ENCODE results near the gene OR10H1. TPM values are rescaled to one million over a fixed set of nuclear protein-coding genes. Genes with fewer than 3 reads are reported as not detected.
A peak's percentile ranks its signal among the peaks of the same experiment; 100 is the strongest.
"Not testable (repeated sequence)": the region's sequence is repeated elsewhere in the genome, so short reads cannot be mapped to it uniquely, and the experiment has no call there.

Gene OR10H1
- total RNA-seq, 1 experiment from 2014 or later: not detected

DNA sequence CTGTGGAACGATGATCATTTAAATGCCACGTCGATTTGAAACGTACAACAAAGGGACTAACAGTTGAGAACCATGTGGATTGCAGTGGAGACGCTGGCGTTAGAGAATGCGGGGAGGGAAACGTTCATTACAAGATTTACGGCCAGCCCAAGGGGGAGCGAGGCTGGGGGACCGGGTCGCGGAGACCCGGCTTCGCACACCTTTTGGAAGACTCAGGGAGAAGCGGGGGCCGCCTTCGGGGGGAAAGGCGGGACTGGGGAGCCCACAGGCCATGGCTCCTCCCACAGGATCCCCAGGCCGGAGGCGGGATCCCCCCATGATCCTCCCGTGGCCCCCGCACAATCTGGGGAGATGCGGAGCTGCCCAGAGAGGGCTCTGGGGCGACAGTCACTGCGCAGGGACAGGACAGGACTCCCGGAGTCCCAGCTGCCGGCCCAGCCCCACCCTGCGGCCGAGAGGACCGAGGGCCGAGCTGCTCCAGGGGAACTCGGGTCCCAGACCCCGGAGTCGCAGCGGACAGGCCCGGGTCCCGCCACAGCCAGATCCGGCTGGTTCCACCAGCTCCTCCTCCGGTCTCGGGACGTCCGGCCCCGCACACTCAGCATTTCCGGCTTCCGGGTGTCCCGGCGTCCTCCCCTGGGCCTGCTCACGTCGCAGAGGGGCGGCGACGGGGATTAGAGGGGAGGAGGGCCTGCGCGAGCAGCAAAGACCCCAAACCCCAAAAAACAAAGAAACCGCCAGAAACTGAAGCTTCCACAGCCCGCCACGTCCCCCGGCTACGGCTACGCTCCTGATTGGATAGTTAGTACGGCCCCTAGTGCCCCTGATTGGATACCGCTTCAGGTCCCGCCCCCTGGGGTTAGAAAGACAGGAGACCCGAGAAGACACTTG is 21.1 kb upstream of the OR10H1 start:
- H3K36me3 ChIP-seq (replicated peaks; ENCODE audit: control insufficient read depth, insufficient read depth, low read length): no peaks in the 10 kb centered on the region
- H3K4me3 ChIP-seq (ENCODE audit: insufficient read depth, low read depth, low read length): no peak overlapping the region
- no peaks in the 10 kb centered on the region for H3K27me3 ChIP-seq (ENCODE audit: control insufficient read depth, insufficient read depth, low read length)
- DNase-seq: peak; percentile 21

DNA sequence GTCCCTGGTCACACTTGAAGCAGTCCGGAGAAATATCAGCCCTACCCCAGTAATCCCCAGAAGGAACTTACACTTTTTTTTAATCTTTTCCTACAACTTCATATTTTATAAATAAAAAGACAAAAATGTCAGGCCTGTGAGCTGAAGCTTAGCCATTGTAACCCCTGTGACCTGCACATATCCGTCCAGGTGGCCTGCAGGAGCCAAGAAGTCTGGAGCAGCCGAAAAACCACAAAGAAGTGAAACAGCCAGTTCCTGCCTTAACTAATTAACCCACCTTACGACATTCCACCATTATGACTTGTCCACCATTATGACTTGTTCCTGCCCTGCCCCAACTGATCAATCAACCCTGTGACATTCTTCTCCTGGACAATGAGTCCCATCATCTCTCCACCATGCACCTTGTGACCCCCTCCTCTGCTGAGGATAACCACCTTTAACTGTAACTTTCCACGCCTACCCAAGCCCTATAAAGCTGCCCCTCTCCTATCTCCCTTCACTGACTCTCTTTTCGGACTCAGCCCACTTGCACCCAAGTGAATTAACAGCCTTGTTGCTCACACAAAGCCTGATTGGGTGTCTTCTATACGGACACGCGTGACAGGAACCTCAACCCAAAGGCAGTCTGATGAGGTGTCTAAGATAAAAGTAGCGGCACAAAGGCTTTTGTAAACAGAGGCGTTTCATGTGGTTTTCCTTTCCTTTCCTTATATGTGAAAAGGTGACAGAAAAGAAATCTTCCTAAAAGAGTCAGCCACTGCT is 20.3 kb upstream of the OR10H1 start:
- DNase-seq; H3K4me3 ChIP-seq (ENCODE audit: insufficient read depth, low read depth, low read length); H3K27me3 ChIP-seq (ENCODE audit: control insufficient read depth, insufficient read depth, low read length); H3K36me3 ChIP-seq (replicated peaks; ENCODE audit: control insufficient read depth, insufficient read depth, low read length): not testable (repeated sequence)

DNA sequence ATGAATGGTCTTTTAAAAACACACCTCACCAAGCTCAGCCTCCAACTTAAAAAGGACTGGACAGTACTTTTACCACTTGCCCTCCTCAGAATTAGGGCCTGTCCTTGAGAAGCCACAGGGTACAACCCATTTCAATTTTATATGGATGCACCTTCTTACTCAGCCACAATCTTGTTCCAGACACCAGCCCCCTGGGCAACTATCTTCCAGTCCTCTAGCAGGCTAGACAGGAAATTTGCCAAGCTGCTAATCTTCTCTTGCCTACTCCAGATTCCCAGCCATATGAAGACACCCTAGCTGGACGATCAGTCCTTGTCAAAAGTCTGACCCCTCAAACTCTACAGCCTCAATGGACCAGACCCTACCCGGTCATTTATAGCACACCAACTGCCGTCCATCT is 18.8 kb upstream of the OR10H1 start:
- not testable (repeated sequence) for H3K4me3 ChIP-seq (ENCODE audit: insufficient read depth, low read depth, low read length); DNase-seq; H3K36me3 ChIP-seq (replicated peaks; ENCODE audit: control insufficient read depth, insufficient read depth, low read length); H3K27me3 ChIP-seq (ENCODE audit: control insufficient read depth, insufficient read depth, low read length)

DNA sequence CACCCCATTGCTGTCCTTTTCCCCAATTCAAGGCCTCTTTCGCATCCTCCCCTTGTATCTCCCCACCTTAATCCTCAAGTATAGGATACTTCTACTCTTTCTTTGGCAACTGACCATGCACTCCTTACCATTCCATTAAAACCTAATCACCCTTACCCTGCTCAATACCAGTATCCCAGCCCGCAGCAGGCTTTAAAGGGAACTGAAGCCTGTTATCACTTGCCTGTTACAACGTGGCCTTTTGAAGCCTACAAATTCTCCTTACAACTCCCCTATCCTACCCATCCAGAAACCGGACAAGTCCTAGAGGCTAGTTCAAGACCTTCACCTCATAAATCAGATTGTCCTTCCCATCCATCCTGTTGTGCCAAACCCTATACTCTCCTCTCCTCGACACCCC is 16.2 kb upstream of the OR10H1 start:
- Histone ChIP-seq H3K27me3 (ENCODE audit: control insufficient read depth, insufficient read depth, low read length) (no peaks in the 10 kb centered on the region), H3K36me3 (replicated peaks; ENCODE audit: control insufficient read depth, insufficient read depth, low read length) (no peaks in the 10 kb centered on the region), H3K4me3 (ENCODE audit: insufficient read depth, low read depth, low read length) (no peak overlapping the region)
- no peak for DNase-seq

DNA sequence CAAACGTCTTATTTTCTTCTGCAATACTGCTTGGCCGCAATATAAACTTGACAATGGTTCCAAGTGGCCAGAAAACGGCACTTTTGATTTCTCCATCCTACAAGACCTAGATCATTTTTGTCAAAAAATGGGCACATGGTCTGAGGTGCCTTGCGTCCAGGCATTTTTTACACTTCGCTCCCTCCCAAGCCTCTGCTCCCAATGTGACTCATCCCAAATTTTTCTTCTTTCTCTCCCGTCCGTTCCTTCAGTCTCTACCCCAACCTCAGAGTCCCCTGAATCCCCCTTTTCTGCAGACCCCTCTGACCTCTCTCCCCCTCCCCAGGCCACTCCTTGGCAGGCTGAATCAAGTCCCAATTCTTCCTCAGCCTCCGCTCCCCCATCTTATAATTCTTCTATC is 14.3 kb upstream of the OR10H1 start:
- DNase-seq: no peak
- Histone ChIP-seq H3K27me3 (ENCODE audit: control insufficient read depth, insufficient read depth, low read length) (no peaks in the 10 kb centered on the region), H3K4me3 (ENCODE audit: insufficient read depth, low read depth, low read length) (no peak overlapping the region), H3K36me3 (replicated peaks; ENCODE audit: control insufficient read depth, insufficient read depth, low read length) (no peaks in the 10 kb centered on the region)

DNA sequence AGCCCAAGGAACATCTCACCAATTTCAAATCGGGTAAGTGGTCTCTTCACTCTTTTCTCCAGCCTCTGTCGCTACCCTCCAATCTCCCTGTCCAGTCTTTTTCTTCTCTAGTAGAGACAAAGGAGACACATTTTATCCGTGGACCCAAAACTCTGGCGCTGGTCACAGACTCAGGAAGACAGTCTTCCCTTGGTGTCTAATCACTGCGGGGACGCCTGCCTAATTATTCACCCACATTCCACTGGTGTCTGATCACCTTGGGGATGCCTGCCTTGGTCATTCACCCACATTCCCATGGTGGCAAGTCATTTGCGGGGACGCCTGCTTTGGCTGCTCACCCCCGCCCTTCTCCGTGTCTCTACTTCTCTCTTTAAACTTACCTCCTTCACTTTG is 13.8 kb upstream of the OR10H1 start:
- Histone ChIP-seq H3K4me3 (ENCODE audit: insufficient read depth, low read depth, low read length) (no peak overlapping the region), H3K27me3 (ENCODE audit: control insufficient read depth, insufficient read depth, low read length) (no peaks in the 10 kb centered on the region), H3K36me3 (replicated peaks; ENCODE audit: control insufficient read depth, insufficient read depth, low read length) (no peaks in the 10 kb centered on the region)
- DNase-seq: no peak

DNA sequence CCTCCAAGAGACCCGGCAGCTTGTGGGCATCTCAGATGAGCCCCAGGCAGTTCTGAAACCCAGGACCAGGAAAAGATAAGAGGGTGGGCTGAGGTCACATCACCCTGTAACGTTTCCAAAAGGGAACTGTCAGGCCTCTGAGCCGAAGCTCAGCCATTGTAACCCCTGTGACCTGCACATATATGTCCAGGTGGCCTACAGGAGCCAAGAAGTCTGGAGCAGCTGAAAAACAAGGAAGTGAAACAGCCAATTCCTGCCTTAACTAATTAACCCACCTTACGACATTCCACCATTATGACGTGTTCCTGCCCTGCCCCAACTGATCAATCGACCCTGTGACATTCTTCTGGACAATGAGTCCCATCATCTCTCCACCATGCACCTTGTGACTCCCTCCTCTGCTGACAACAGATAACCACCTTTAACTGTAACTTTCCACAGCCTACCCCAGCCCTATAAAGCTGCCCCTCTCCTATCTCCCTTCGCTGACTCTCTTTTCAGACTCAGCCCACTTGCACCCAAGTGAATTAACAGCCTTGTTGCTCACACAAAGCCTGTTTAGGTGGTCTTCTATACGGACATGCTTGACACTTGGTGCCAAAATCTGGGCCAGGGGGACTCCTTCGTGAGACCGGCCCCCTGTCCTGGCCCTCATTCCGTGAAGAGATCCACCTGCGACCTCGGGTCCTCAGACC is 13.3 kb upstream of the OR10H1 start:
- DNase-seq; H3K36me3 ChIP-seq (replicated peaks; ENCODE audit: control insufficient read depth, insufficient read depth, low read length); H3K27me3 ChIP-seq (ENCODE audit: control insufficient read depth, insufficient read depth, low read length); H3K4me3 ChIP-seq (ENCODE audit: insufficient read depth, low read depth, low read length): not testable (repeated sequence)

DNA sequence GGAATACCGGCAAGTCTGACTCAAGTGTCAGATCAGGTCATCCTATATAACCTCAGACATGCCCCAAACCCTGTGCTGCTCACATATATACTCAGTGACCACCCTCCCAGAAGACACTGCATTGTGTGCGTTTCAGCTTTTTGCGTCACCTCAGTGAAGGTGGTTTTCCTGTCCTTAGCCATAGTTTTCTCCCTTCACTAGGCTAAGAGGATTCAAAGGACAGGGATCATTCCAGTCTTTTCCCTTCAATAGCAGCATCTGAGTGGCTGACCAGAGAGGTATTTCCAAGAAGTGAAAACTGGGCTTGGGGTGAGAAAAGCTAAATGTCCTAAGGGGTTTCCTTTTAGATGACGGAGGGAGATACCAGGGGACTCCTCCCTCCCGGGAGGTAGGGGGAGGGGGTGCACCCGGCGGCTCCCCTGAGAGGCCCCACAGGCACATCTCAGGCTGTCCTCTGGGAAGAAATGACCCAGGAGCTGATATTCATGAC is 12.7 kb upstream of the OR10H1 start:
- Histone ChIP-seq H3K4me3 (ENCODE audit: insufficient read depth, low read depth, low read length) (no peak overlapping the region), H3K27me3 (ENCODE audit: control insufficient read depth, insufficient read depth, low read length) (no peaks in the 10 kb centered on the region), H3K36me3 (replicated peaks; ENCODE audit: control insufficient read depth, insufficient read depth, low read length) (no peaks in the 10 kb centered on the region)
- DNase-seq: no peak

DNA sequence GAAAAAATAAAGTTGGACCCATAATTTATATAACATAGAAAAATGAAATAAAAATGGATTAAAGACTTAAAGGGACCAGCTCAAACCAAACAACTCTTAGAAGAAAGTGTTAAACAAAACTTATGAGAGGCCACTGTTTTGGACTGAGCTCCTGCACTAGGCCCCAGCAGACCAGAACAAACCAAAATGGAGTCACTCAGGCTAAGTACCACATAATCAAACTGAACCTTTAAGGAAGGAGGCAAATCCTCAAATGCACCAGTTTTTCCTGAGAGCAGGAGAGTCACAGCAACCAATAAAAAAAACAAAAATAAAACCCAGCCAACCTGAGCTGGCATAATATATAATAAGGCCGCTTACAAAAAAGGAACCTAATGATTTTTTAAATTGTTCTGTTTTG is 10.3 kb upstream of the OR10H1 start:
- DNase-seq: no peak
- H3K4me3 ChIP-seq (ENCODE audit: insufficient read depth, low read depth, low read length): no peak overlapping the region
- H3K27me3 ChIP-seq (ENCODE audit: control insufficient read depth, insufficient read depth, low read length): no peaks in the 10 kb centered on the region
- H3K36me3 ChIP-seq (replicated peaks; ENCODE audit: control insufficient read depth, insufficient read depth, low read length): no peaks in the 10 kb centered on the region

DNA sequence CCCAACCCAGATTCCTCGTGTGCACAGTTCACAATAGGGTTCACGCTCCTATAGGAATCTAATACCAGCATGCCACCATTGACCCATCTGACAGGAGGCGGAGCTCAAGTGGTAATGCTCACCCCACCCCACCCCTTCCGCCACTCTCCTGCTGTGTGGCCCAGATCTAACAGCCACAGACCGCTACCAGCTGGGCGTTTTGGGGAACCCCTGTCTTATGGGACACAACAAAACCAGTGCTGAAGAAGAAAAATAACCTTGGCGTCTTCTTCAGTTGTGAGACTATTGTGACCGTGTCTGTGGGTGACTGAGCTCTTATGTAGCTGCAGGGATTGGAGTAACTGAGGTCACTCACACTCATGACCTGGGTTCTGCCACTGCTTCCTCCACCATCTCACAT is 5.2 kb upstream of the OR10H1 start:
- Histone ChIP-seq H3K36me3 (replicated peaks; ENCODE audit: control insufficient read depth, insufficient read depth, low read length) (no peaks in the 10 kb centered on the region), H3K27me3 (ENCODE audit: control insufficient read depth, insufficient read depth, low read length) (no peaks in the 10 kb centered on the region), H3K4me3 (ENCODE audit: insufficient read depth, low read depth, low read length) (no peak overlapping the region)
- no peak for DNase-seq

DNA sequence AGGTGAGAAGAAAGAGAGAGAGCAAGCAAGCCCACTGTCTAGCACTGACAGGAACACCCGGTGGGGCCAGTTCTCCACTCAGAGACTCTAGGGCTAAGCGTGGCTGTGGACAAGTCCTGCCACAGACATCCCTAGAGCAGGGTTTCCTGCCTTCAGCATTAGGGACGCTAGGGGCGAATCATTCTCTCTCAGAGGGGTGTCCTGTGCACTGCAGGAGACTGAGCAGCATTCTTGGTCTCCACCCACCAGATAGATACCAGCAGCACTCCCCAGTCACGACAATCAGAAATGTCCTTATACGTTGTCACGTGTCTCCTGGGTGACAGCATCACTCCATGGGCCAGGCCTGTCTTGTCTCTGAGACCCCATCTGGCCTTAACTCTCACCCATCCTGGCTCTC is 1.5 kb downstream of the OR10H1 start:
- H3K27me3 ChIP-seq (ENCODE audit: control insufficient read depth, insufficient read depth, low read length): no peaks in the 10 kb centered on the region
- no peak overlapping the region for H3K4me3 ChIP-seq (ENCODE audit: insufficient read depth, low read depth, low read length)
- no peaks in the 10 kb centered on the region for H3K36me3 ChIP-seq (replicated peaks; ENCODE audit: control insufficient read depth, insufficient read depth, low read length)
- DNase-seq: no peak

DNA sequence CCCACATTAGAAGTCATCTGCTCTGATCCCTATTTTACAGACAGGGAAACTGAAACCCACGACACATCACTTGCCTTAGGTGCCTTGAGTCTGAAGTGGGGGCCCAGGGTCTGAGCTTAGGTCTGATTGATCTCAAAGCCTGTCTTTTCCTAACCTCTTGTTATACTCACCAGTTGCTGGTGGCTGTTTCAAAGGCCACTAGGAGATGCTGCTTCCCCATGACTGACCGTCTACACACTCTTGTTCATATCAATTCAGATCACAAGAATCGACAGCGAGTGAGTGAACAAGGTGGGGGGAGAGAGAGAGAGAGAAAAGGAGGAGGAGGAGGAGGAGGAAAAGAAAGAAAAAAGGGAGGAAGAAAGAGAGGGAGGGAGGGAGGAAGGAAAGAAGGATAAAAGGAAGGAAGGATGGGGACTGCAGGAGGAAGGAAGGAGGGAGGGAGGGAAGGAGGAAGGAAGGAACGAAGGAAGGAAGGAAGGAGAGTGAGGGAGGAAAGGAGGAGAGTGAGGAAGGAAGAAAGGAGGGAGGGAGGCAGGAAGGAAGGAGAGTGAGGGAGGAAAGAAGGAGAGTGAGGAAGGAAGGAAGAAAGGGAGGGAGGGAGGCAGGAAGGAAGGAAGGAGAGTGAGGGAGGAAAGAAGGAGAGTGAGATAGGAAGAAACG is 3.3 kb downstream of the OR10H1 start:
- DNase-seq: no peak
- no peaks in the 10 kb centered on the region for H3K36me3 ChIP-seq (replicated peaks; ENCODE audit: control insufficient read depth, insufficient read depth, low read length)
- H3K27me3 ChIP-seq (ENCODE audit: control insufficient read depth, insufficient read depth, low read length): no peaks in the 10 kb centered on the region
- no peak overlapping the region for H3K4me3 ChIP-seq (ENCODE audit: insufficient read depth, low read depth, low read length)

DNA sequence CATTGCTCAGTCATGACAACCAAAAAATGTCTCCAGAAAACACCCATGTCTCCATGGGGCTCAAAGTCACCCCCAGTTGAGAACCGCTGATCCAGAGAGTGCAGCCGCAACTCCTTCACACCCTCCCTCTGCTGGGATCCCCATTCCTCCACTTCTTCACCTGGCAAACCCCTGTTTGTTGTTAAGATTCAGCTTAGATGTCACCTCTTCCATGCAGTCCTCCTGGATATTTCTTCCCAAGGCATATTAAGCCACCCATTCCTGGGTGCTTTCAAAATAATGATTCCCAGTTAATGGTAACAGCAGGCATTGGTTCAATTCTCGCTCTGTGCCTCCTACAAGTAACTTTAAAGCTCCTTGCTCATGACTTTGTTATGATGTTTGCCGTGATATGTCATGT is 4.0 kb downstream of the OR10H1 start:
- Histone ChIP-seq H3K36me3 (replicated peaks; ENCODE audit: control insufficient read depth, insufficient read depth, low read length) (no peaks in the 10 kb centered on the region), H3K27me3 (ENCODE audit: control insufficient read depth, insufficient read depth, low read length) (no peaks in the 10 kb centered on the region), H3K4me3 (ENCODE audit: insufficient read depth, low read depth, low read length) (no peak overlapping the region)

DNA sequence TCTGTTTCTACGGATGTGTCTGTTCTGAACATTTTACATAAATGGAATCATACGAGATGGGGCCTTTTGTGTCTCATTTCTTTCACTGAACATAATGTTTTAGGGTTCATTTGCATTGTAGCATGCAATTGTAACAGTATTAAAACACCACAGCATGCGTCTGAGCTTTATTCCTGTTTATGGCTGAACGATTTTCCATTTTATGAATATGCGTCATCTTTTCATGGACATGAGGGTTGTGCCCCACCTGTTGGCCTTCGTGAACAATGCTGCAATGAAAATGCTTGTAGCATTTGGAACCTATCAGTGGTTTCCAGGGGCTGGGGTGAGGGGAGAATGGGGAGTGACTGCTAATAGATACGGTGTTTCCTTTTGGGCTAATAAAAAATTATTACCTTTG is 5.1 kb downstream of the OR10H1 start:
- Histone ChIP-seq H3K4me3 (ENCODE audit: insufficient read depth, low read depth, low read length) (no peak overlapping the region), H3K27me3 (ENCODE audit: control insufficient read depth, insufficient read depth, low read length) (no peaks in the 10 kb centered on the region), H3K36me3 (replicated peaks; ENCODE audit: control insufficient read depth, insufficient read depth, low read length) (no peaks in the 10 kb centered on the region)
- no peak for DNase-seq

More for the DNA sequence above, 4.0 kb downstream of the OR10H1 start:
- no peak for DNase-seq
